ENCODE results near the gene BMPER. TPM values are rescaled to one million over a fixed set of nuclear protein-coding genes. Genes with fewer than 3 reads are reported as not detected.

BMPER gene
- total RNA-seq, 1 experiment from 2014 or later: not detected

DNA sequence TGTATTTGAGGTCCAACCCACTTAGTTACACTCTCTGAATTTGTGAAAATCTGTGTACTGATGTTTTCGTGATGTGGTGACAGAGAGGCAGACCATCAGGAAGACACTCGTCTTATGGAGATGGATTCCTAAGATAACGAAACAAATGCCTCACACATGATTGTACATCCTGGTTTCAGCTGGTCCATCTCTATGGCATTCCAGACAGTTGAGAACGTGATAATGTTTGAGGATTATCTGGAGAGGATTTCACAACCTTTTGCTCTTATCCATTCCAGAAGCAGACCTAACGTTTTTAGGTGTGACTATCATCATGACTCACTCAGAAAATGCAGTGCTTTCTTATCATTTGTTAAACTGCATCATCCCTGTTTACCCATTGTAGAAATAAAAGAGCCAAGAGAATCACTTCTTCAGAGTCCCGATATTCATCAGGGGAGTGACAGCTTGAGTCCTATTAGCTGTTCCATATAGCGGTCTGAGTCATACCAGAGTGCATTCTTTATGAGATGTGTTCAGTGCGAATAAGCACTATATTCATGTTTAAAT is 74.5 kb downstream of the BMPER start:
- Histone ChIP-seq H3K4me1 (ENCODE audit: control insufficient read depth, insufficient read depth, low read length) (no peaks in the 10 kb centered on the region), H3K9me3 (ENCODE audit: control insufficient read depth, insufficient read depth, low read depth, low read length) (no peaks in the 10 kb centered on the region), H3K27me3 (ENCODE audit: control insufficient read depth, insufficient read depth, low read length) (no peaks in the 10 kb centered on the region), H3K27ac (ENCODE audit: low read length) (no peak overlapping the region), H3K4me3 (ENCODE audit: low read depth in 2 of 2, low read length in 2 of 2) (no peak overlapping the region), H3K36me3 (ENCODE audit: control insufficient read depth, insufficient read depth, low read length) (no peaks in the 10 kb centered on the region)
- in situ Hi-C loops (cut with HindIII; ENCODE audit: low pct_unique_long_range_greater_than_20kb, low sequenced_read_pairs): no loop called here
- ATAC-seq (no peak), DNase-seq (ENCODE audit: low read depth, low spot score) (no peak)
- POLR2A ChIA-PET: no interaction called here
- CTCF ChIA-PET: no interaction called here
- no peak for TF ChIP-seq SIN3A (IDR thresholded peaks at IDR 0.05; ENCODE audit: borderline replicate concordance, insufficient read depth, low read depth, low read length)
- no peak for TF ChIP-seq TCF7L2 (IDR thresholded peaks at IDR 0.05; ENCODE audit: low read depth, low read length)
- TF ChIP-seq CTCF (IDR thresholded peaks at IDR 0.05): no peak
- no peak for TF ChIP-seq POLR2AphosphoS5 (IDR thresholded peaks at IDR 0.05; ENCODE audit: low read depth, low read length)
- TF ChIP-seq REST (IDR thresholded peaks at IDR 0.05; ENCODE audit: insufficient read depth in 1 of 2, low read depth in 2 of 2, low read length in 1 of 2): no peak
- BruUV-seq (replicated peaks): no TSS peak
- intact Hi-C loops (cut with micrococcal nuclease; ENCODE audit: unreplicated experiment): no loop called here

GRCh38 chr7:33981226-33981625 is 75.9 kb downstream of the BMPER start:
- CTCF ChIA-PET: interaction anchor here (0.5 kb wide), 1 partner anchor 76 kb away, joined by 6 read pairs; no protein-coding TSS in a partner anchor
- POLR2A ChIA-PET: no interaction called here
- H3K9me3 ChIP-seq (ENCODE audit: control insufficient read depth, insufficient read depth, low read depth, low read length): no peaks in the 10 kb centered on the region
- no peaks in the 10 kb centered on the region for H3K36me3 ChIP-seq (ENCODE audit: control insufficient read depth, insufficient read depth, low read length)
- no peak overlapping the region for H3K4me3 ChIP-seq (ENCODE audit: low read depth in 2 of 2, low read length in 2 of 2)
- DNase-seq (ENCODE audit: low read depth, low spot score) (no peak), ATAC-seq (no peak)
- in situ Hi-C loops (cut with HindIII; ENCODE audit: low pct_unique_long_range_greater_than_20kb, low sequenced_read_pairs): no loop called here
- BruUV-seq (replicated peaks): no TSS peak
- intact Hi-C loops (cut with micrococcal nuclease; ENCODE audit: unreplicated experiment): no loop called here
- no peak for TF ChIP-seq REST (IDR thresholded peaks at IDR 0.05; ENCODE audit: insufficient read depth in 1 of 2, low read depth in 2 of 2, low read length in 1 of 2)
- TF ChIP-seq SIN3A (IDR thresholded peaks at IDR 0.05; ENCODE audit: borderline replicate concordance, insufficient read depth, low read depth, low read length): no peak
- TF ChIP-seq TCF7L2 (IDR thresholded peaks at IDR 0.05; ENCODE audit: low read depth, low read length): no peak
- no peak for TF ChIP-seq CTCF (IDR thresholded peaks at IDR 0.05)
- TF ChIP-seq POLR2AphosphoS5 (IDR thresholded peaks at IDR 0.05; ENCODE audit: low read depth, low read length): no peak
- H3K4me1 ChIP-seq (ENCODE audit: control insufficient read depth, insufficient read depth, low read length): no peaks in the 10 kb centered on the region
- no peak overlapping the region for H3K27ac ChIP-seq (ENCODE audit: low read length)
- H3K27me3 ChIP-seq (ENCODE audit: control insufficient read depth, insufficient read depth, low read length): no peaks in the 10 kb centered on the region
